Stimulated activated CD8-positive, alpha-beta memory T cell treated with anti-CD3 and anti-CD28 coated beads, Interleukin-4, amount 100 ng/mL, for 48 hours (primary cell): ENCODE measurements around the gene SAT2.

Source experiments
- DNase-seq: peaks from one replicate; pipeline ENCODE4 v3.0.0-alpha.2; 2020

Gene SAT2

DNA sequence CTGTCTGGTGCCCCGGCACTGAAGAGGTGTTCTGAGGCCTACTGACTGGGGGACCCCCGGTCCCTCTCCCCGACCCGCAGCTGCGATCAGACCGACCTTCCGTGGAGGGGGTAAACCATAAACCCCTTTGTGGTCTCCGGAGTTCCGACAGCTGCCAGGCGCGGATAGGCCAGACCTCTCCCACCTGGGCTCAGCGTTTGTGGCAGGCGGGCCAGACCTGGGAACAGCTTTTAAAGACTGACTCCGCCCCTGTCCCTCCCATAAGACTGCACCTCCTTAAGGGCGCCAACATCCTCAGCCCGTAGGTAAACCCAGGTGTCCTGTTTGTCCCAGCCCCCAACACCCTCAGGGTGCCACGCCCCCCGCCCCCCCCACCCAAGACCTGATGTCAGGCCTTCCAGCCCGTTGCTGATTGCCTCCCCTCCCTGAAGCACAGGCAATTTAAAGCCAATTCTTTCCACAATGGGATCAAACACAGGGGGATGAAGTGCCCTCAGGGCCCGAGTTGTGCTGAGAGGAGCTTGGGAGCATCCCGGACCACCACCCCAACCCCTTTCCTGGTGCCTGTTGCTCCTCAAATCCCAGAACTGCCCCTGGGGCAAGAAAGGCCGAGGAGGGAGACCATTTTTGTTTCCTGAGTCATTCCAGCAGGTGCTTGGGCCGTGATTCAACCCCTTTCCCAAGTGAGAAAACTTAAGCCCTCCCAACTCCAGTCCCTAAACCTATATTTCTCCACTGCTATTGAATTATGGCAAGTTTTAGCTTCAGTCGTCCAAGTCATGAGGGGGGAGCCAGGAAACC, 37.5 kb downstream of the SAT2 start, which contains the start of gene SOX15:
Gene SOX15 (minus strand): TSS at position 204 of the 801 bp plus-strand sequence. CDS start 418 bp downstream, outside the sequence.
- DNase-seq = no peak

DNA sequence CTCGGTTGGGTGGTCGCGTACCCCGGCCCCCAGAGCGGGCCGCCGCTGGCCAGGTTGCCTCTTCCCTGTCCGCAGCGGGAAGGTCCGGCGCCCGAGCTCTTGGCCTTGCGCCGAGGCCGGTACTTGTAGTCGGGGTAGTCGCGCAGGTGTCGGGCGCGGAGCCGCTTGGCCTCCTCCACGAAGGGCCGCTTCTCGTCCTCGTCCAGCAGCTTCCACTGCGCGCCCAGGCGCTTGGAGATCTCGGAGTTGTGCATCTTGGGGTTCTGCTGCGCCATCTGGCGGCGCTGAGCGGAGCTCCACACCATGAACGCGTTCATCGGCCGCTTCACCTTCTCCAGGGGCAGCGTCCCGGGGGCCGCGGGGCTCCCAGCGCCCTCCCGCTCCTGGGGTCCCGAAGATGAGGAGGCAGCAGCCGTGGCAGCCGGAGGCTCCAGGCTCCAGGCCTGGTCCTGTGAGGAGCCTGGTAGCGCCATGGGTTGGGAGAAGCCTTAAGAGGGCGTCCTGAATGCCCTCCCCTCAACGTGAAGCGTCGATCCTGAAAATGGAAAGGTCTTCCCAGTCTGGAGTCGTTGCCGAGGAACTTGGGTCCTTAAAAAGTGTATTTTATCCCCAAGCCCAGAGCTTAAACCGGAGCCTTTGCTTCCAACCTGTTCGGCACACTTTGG, 38.3 kb downstream of the SAT2 start:
- peak; percentile 77 for DNase-seq

DNA sequence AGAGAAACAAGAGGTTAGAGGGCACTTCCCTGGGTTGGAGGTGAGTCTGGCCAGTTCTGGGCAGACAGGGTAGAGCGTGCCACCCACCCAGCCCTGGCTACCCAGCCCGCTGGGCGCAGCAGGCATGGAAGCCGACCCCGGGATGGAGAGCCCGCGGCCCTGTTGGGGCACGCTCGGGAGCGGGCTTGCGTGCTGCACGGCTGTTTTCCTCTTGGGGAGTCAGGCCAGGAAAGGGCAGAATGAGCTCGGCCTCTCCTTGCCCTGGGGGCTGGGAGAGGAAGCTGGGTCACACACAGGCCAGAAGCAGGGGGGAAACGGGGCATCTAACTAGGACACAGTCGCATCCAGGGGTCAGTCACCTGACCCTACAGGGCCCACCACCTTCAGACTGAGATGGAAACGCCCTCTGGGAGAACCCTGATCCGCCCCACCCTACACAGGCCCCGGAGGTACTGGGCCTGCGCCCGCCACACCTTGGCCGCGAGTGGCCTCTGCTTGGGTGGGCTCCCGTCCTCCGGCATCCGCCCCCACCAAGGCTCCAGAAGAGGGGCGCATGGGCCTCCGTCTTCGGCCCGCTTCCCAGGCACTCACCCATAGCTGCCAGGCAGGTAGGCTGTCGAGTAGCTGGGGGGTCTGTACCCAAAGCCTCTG, 38.9 kb downstream of the SAT2 start:
- DNase-seq = no peak

DNA sequence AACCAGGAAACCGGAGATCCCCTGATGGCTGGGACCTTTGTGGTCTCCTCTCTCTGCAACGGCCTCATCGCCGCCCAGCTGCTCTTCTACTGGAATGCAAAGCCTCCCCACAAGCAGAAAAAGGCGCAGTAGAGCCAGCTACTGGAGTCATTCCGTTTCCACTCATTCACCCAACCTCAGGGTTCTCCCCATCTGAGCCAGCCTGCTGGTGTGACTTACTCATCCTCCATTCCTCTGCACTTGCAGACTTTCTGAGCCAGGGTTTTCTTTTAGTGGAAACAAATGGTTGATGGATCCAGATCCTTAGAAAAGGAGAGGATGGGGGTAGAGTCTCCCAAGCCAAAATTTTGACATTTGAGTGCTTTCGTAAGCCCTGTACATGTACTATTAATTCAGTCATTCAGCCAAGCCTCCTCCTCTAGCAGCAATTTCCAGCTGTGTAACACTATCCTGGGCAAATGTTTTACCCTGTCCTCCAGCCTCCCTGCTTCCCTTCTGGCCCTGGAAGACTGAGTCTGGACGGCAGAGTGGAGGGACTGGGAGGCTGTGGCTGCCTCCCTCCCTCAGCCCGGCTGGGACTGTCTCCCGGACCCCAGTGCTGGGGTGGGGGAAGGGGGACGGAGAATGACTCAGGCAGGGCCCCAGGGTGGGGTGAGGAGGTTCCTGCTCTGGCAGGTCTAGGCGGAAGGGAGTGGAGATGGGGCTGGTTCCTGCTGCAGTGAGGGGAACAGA, 40.0 kb downstream of the SAT2 start:
- DNase-seq = no peak

DNA sequence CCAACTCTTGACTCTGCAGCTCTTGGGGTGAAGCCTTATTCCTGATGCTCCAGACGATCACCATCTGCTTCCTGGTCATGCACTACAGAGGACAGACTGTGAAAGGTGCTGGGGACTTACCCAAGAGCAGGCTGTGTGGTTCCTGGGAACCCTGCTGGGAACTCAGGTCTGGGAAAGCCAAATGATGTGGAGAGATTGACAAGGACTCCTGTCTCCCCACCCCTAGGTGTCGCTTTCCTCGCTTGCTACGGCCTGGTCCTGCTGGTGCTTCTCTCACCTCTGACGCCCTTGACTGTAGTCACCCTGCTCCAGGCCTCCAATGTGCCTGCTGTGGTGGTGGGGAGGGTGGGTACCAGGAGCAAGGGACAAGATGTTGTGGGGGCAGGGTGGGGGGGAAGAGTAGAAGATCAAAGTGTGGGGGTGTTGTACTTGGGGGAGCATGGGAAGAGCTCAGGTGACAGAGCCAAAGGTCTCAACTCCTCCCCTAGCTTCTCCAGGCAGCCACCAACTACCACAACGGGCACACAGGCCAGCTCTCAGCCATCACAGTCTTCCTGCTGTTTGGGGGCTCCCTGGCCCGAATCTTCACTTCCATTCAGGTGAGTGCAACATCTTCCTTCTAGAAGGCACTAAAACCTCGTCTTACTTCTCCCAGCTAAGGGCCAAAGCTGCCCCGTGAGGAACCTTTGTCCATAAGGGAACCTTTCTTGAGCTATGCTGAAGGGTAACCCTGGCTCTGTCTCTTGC, 40.8 kb downstream of the SAT2 start:
- DNase-seq = no peak

DNA sequence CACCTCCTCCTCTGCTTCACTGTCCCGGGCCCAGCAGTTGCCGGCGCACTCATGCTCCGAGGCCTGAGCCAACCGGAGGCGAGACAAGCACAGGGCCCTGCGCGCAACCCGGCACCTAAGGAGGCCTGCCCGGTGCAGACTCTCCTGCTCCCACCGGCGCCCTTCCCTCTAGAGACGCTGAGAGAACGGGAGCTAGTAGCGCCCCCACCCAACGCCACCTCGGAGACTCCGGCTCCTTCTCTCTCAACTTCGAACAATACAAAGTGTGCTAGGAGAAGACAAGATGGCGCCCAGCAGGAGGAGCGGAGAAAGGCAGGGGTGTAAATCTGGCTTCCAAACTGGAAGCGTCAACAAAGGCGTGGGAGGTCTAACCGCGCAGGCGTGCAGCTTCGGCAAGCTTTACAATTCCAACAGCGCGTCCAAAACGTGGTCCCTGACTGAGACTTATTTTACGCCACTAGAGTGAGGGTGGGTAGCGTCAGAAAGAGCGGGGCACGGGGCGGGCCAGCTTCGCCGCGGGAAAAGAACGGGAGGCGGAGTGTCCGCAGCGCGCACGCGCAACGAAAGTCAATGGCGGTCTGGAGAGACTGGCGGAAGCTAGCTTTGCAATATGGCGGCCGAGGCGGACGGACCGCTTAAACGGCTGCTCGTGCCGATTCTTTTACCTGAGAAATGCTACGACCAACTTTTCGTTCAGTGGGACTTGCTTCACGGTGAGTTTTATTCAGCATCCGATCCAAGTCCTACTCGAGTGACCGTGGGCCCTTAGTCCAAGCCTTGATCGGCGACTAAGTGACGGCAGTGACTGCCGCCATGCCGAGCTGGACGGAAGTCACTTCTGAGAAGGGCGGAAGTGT, 44.1 kb downstream of the SAT2 start, which contains the start of gene MPDU1:
Gene MPDU1 (plus strand): TSS at position 600 of the 857 bp plus-strand sequence. CDS start 11 bp downstream, at position 611.
- DNase-seq = peak; percentile 95

DNA sequence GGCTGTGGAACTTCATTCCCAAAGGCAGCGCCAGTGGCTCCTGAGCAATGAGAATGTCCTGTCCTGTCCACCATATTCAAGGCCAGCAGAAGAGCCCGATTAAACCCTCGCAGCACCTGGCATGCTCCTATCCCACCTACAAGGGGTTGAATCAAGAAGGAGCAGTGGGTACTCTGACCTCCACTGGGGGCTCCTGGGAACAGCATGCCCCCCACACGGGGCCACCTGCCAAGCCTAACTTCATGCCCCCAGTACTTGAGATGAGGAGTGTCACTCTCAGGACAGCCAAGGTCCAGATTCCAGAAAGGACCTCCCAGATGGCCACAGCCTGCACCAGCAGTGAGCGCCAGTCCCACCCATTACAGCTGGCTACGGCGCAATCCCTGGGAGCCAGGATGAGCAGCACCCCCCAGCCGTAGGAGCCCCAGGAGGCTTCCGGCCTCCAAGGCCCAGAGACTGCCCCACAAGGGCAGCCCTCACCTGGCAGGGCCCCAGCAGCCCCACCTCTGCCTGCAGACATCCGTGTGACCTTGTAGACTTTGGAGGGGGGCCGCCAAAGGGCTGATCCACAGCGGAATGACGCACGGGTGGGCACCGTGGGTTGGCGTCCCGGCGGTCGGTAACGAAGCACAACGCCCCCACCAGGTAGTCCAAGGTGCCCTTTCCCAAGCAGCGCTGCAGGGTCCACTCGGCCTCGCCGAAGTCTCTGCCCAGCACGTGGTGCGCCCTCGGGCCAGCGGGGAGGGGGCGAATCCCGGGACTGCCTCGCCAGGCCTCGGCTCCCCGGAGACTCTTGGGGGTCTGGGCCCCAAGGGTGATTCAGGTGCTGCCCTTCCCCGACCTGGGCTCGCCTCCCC, 45.0 kb downstream of the SAT2 start:
- DNase-seq = no peak

DNA sequence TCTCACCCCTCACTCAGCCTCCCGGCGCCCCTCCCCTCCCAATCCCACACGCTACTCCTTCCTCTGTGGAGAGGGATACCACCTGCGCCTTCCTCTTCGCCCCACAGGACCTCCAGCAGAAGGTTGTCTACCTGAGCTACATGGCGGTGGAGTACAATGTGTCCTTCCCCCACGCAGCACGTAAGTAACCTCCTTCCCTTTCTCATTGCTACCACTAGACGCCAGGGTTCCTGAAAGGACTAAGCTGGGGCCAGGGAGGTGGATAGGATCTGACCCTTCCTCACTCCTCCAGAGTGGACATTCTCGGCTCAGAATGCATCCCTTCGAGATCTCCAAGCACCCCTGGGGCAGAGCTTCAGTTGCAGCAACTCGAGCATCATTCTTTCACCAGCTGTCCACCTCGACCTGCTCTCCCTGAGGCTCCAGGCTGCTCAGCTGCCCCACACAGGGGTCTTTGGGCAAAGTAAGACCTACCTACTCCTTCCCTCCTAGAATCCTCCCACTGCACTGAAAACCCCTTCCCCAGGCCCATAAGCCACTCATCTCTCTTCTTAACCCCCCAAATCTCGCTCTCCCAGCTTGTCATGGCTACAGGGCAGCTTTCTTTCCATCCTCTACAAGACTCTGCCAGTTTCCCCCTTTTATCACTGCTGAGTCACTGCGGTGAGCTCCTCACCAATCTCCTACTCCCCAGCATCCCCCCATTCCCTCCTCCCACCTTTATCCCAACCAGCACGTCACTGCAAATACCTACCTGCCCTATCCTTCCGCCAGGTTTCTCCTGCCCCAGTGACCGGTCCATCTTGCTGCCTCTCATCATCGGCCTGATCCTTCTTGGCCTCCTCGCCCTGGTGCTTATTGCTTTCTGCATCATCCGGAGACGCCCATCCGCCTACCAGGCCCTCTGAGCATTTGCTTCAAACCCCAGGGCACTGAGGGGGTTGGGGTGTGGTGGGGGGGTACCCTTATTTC, 46.7 kb downstream of the SAT2 start:
- DNase-seq = no peak

DNA sequence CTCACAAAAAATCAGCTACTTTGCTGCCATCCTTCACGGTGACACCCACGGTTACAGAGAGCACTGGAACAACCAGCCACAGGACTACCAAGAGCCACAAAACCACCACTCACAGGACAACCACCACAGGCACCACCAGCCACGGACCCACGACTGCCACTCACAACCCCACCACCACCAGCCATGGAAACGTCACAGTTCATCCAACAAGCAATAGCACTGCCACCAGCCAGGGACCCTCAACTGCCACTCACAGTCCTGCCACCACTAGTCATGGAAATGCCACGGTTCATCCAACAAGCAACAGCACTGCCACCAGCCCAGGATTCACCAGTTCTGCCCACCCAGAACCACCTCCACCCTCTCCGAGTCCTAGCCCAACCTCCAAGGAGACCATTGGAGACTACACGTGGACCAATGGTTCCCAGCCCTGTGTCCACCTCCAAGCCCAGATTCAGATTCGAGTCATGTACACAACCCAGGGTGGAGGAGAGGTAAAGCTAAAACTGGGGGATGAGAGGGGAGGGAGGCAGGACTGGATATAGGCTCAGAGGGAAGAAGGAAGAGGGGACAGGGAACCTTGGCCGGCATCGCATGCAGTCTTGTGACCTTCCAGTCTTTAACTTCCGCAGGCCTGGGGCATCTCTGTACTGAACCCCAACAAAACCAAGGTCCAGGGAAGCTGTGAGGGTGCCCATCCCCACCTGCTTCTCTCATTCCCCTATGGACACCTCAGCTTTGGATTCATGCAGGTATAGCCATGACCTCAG, 47.6 kb downstream of the SAT2 start:
- DNase-seq = no peak

DNA sequence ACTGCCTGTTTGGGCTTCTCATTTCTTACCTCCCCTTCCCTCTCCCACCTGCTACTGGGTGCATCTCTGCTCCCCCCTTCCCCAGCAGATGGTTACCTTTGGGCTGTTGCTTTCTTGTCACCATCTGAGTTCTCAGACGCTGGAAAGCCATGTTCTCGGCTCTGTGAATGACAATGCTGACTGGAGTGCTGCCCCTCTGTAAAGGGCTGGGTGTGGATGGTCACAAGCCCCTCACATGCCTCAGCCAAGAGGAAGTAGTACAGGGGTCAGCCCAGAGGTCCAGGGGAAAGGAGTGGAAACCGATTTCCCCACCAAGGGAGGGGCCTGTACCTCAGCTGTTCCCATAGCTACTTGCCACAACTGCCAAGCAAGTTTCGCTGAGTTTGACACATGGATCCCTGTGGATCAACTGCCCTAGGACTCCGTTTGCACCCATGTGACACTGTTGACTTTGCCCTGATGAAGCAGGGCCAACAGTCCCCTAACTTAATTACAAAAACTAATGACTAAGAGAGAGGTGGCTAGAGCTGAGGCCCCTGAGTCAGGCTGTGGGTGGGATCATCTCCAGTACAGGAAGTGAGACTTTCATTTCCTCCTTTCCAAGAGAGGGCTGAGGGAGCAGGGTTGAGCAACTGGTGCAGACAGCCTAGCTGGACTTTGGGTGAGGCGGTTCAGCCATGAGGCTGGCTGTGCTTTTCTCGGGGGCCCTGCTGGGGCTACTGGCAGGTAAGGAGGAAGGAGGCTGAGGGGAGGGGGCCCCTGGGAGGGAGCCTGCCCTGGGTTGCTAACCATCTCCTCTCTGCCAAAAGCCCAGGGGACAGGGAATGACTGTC, 48.4 kb downstream of the SAT2 start, which contains the start of gene CD68:
Gene CD68 (plus strand): TSS at position 638 of the 833 bp plus-strand sequence. CDS start 40 bp downstream, at position 678.
- DNase-seq = peak; percentile 82

DNA sequence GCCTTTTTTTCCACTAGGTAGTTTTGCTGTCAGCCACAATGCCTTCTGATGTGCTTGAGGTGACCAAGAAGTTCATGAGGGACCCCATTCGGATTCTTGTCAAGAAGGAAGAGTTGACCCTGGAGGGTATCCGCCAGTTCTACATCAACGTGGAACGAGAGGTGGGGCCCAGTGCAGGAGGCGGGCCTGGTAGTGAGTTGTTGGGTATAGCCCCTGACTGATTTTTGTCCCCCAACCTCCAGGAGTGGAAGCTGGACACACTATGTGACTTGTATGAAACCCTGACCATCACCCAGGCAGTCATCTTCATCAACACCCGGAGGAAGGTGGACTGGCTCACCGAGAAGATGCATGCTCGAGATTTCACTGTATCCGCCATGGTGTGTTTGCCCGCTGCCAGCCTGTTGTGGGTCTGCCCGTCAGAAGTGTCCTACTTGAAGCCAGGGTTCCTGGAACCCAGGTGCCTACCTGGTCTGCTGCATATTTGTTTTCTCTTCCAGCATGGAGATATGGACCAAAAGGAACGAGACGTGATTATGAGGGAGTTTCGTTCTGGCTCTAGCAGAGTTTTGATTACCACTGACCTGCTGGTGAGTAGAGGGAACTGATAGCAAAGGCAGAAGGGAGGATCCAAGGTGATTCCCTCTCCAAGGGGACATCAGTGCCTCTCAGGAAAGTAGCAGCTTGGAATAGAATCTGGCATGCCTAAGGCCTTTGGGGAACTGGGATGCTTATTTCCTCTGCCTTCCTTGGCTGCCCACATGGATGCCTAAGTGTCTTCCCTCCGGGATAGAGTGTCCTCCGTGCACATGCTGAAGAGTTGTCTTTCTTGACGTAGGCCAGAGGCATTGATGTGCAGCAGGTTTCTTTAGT, 50.1 kb downstream of the SAT2 start:
- DNase-seq = no peak

DNA sequence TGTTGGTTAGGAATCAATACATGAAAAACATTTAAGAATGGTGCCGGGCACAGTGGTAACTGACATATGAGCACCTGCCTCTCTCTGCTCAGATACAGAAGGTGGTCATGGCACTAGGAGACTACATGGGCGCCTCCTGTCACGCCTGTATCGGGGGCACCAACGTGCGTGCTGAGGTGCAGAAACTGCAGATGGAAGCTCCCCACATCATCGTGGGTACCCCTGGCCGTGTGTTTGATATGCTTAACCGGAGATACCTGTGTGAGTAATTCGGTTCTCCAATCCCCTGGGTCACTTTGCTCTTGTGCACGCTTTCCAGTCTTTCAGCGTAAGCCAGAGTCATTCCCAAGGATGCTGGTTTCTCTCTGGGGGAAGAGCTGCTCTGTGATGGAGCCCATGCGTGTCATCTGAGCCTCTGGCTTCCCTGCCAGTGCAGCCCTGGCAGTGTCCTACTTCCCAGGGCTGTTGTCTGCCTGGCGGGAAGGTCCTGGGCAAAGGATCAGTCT, 51.1 kb downstream of the SAT2 start:
- peak; percentile 37 for DNase-seq
